Stimulated activated CD8-positive, alpha-beta memory T cell treated with anti-CD3 and anti-CD28 coated beads, Interleukin-15, amount 100 ng/mL, for 48 hours (primary cell): ENCODE measurements around the gene FRG2B.
"Not testable (repeated sequence)": the region's sequence is repeated elsewhere in the genome, so short reads cannot be mapped to it uniquely, and the experiment has no call there.

Experiments used
- DNase-seq, 2 donors: peaks; one replicate each; pipeline ENCODE4 v3.0.0-alpha.2; 2020; ENCODE audit warnings: low read depth in 2 of 2

Gene FRG2B

GRCh38 chr10:133626695-133627094 lies at the start of gene FRG2B:
Gene FRG2B (minus strand): TSS chr10:133626795. CDS start chr10:133626742, 53 bp downstream.
- DNase-seq = not testable (repeated sequence)

DNA sequence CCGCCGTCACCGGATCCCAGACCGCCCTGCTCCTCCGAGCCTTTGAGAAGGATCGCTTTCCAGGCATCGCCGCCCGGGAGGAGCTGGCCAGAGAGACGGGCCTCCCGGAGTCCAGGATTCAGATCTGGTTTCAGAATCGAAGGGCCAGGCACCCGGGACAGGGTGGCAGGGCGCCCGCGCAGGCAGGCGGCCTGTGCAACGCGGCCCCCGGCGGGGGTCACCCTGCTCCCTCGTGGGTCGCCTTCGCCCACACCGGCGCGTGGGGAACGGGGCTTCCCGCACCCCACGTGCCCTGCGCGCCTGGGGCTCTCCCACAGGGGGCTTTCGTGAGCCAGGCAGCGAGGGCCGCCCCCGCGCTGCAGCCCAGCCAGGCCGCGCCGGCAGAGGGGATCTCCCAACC lies 40.9 kb upstream of the FRG2B start:
- DNase-seq = not testable (repeated sequence)

DNA sequence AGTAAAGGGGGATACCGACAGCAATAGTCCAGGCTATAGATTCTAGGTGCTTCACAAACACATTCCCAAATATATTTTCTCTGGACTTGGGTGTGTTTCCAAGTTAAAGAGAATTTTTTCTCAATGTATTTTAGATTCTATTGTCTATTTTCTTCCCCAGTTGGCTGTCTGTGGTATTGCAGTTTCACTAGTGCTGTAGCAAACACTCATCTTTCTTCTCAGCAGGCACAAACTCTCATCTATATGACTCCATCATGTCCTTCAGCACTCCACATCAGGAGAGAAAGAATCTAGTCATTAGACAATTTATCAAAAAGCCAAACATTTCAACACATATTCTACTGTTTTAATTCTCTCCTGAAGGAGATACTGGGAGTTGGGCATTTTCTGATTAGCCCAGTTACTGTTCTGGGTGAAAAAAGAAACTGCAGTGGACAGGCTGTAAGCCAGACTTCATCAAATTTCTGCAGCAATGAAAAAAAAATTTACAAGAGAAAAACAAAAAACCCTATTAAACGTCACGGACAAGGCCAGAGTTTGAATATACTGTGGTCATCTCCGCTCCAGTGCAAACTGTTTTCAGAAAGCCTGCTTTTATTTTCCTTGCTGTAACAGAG lies 37.1 kb upstream of the FRG2B start:
- DNase-seq = not testable (repeated sequence)

GRCh38 chr10:133661122-133661521 lies 34.5 kb upstream of the FRG2B start:
- not testable (repeated sequence) for DNase-seq

DNA sequence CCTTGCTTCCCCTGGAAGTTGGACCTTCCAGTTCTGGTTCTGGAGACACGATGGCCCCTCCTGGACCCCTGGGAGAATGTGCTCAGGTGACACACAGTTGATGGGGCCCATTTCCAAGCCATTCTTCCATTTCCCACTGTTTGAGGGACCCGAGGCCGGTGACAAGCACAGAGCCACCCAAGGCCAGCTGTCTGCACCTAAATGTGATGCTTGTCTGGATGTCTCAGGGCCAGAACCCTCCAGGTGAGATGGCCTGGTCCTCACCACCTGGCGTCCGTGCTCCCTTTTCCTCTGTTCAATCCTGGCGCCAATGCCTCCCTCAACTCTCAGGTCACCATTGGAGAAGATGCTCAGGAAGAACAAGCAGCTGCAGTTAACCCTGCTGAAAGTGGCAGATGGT lies 33.9 kb upstream of the FRG2B start:
- not testable (repeated sequence) for DNase-seq

DNA sequence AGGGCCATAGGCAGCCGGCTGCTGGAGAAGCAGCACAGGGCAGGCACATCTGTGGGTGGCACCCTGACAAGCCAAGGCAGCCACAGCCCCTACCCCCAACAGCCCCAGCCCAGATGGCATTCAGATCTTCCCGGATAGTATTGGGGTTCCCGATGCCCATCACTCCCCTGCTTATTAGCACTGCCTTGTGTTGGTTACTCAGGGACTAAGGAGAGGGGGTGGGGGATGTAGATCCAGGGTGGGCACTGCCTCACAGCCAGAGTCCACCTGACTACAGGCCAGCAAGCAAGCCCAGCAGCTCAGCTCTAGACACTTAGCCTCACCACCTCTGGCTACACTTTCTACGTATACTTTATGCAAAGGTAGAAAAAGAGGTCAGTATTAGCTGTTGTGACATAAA lies 30.7 kb upstream of the FRG2B start:
- not testable (repeated sequence) for DNase-seq

GRCh38 chr10:133648872-133649455 lies 22.4 kb upstream of the FRG2B start:
- not testable (repeated sequence) for DNase-seq

GRCh38 chr10:133647075-133647748 lies 20.6 kb upstream of the FRG2B start:
- DNase-seq = not testable (repeated sequence)

DNA sequence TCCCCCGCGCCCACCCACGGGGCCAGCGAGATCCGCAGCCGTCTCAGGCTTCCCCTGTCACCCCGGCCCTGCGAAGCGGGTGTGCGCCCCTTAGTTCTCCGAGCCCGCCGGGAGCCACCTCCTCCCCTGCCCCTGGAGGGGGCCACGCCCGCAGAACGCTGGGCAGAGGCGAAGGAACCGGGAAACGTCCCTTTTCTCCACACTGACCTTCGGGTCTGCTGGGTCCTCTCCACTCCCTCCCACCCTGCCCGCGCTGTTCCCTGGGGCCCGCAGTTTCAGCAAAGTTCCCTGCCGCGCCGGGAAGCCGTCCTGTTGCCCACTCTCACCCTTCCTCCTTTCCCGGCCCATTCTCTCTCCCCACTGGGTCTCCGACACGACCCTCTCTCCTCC lies 11.2 kb upstream of the FRG2B start:
- DNase-seq = not testable (repeated sequence)

DNA sequence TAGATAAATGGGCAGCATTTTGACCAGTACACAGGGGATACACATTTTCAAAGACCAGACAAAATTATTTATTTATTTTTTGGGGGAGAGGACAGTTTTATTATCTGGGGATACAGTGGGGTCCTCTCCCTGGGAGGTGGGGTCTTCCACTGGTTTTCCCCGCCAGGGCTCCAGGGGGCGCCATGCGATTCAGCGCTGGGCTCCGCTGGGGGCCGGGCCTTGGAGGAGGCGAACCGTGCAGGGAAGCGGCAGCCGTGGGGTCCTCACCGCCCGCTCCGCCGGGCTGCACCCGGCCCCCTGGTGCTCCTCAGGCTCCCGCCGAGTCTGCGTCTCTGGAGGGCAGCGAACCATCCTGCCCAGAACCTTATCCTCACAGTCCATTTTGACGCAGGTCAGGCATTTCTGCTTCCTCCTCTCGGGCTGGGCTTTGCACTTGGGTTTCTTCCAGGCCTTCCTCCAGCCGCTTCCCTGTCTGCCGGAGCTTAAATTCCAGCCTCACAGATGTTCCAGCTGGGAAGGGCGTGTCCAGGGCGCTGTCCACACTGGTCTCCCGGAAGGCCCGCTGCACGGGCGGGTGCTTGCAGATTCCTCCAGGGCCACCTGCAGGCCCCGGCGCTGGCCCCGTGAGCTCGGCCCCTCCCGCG lies 10.7 kb upstream of the FRG2B start:
- not testable (repeated sequence) for DNase-seq

- DNase-seq = not testable (repeated sequence)
Measured at GRCh38 chr10:133630723-133631249, 4.2 kb upstream of the FRG2B start.

GRCh38 chr10:133622544-133622943 lies 4.1 kb downstream of the FRG2B start:
- not testable (repeated sequence) for DNase-seq

- no peak for DNase-seq
Measured at GRCh38 chr10:133618851-133619250, 7.7 kb downstream of the FRG2B start.

DNA sequence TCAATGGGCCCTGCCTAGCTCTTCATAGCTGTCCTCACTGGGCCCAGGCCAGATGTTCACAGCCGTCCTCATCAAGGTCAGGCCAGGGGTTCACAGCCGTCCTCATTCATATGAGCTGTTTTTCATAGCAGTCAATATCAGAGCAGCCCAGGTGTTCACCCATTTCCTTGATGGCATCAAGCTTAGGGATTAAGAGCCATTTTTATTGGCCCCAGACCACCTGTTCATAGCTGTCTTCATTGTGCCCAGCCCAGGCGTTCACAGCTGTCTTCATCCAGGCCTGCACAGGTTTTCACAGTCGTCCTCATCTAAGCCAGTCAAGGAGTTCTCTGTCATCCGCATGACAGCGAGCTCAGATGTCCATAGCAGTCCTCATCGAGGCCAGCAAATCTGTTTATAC lies 9.4 kb downstream of the FRG2B start:
- no peak for DNase-seq

DNA sequence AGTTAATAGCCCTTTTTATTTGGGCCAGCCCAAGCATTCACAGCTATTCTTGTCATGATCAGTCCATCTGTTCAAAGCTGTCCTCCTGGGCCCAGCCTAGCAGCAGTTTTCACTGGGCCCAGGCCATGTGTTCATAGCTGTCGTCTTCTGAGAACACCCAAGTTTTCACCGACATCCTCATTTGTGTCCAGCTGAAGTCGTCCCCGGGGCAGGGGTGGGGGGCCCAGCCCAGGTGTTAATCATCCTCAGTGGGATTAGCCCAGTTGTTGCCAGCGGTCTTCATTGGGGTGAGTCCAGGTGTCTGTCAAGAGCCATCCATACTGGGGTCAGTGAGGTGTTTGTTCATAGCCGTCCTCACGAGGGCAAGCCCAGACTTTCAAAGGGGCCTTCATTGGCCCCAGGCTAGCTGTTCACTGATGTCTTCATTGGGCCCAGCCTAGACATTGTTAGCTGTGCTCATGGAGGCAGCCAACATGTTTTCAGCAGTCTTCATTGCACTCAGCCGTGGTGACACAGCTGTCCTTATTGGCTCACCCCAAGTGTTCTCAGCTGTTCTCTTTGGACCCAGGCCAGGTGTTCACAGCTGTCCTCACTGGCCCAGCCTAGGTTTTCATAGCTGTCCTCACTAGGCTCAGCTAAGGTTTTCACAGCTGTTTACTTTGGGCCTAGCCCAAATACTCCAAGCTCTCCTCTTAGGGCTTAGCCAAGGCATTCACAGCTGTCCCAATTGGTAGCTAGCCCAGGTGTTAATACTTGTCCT lies 10.0 kb downstream of the FRG2B start:
- no peak for DNase-seq

DNA sequence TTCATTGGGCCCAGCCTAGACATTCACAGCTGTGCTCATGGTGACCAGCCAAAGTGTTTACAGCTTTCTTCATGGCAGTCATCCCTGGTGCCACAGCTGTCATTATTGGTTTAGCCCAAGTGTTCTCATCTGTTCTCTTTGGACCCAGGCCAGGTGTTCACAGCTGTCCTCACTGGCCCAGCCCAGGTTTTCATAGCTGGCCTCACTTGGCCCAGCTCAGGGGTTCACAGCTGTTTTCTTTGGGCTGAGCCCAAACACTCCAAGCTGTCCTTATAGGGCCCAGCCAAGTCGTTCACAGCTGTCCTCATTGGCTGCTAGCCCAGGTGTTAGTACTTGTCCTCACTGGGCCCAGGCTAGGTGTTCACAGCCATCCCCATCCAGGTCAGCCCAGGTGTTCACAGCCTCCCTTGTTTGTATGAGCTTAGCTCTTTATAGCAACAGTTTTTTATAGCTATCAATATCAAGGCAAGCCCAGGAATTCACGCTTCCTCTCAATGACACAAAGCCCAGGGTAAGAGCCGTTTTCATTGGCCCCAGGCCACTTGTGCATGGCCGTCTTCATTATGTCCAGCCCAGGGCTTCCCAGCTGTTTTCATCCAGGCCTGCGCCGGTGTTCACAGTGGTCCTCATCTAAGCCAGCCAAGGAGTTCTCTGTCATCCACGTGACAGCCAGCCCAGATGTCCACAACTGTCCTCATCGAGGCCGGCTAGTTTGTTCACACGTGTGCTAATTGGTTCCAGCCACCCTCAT lies 11.6 kb downstream of the FRG2B start:
- DNase-seq = no peak

GRCh38 chr10:133613699-133614098 lies 12.9 kb downstream of the FRG2B start:
- no peak for DNase-seq

DNA sequence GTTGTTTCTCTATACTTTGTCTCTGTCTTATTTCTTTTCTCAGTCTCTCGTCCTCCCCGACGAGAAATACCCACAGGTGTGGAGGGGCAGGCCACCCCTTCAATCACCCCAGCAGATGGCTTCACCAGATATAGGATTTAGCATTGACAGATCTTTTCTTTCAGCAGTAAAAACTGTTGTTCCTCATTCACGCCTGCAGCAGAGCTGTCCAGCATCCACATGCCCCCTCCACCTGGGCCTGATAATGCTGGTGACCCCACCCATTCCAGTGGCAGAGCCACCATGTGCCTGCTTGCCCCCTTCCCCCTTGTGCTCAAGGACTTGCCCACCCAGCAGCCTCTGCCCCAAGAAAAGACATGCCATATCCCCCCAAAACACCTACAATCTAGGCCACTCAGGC lies 15.5 kb downstream of the FRG2B start:
- no peak for DNase-seq

GRCh38 chr10:133608855-133609254 lies 17.7 kb downstream of the FRG2B start:
- no peak for DNase-seq

- DNase-seq = not testable (repeated sequence)
Measured at GRCh38 chr10:133603434-133603833, 23.2 kb downstream of the FRG2B start.

DNA sequence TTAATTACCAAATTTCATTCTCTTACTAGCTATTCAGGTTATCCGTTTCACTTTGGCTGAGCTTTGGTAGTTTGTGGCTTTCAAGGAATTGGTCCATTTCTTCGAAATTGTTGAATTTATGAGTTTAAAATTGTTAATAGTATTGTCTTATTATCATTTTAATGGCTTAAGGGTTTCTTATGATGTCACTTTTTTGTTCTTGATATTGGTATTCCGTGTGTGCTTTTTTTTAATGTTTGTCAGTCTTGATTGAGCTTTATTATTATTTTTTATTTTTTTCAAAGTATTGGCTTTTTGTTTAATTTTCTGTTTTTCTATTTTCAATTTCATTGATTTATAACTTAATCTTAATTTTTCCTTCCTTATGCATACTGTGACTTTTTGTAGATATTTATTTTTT lies 25.9 kb downstream of the FRG2B start:
- DNase-seq = no peak
